ENCODE results near the gene SAG.

SAG gene

GRCh38 chr2:233395687-233396086, 88.1 kb downstream of the SAG start:
- no peak overlapping the region for H3K9ac ChIP-seq (ENCODE audit: low read length in 5 of 5)
- no peaks in the 10 kb centered on the region for H3K27me3 ChIP-seq (ENCODE audit: control insufficient read depth in 5 of 5, insufficient read depth in 4 of 5, low read length in 5 of 5)
- H3K4me3 ChIP-seq (ENCODE audit: low read depth in 1 of 5, low read length in 5 of 5) = no peak overlapping the region
- peak overlapping the region; percentile 70 for H3K27ac ChIP-seq (ENCODE audit: low read depth, low read length)
- peaks cover 0 to 10% (median 3%) of the 10 kb centered on the region in 5 donors for H3K4me1 ChIP-seq (ENCODE audit: control insufficient read depth in 5 of 5, insufficient read depth in 5 of 5, low read length in 5 of 5)
- peaks cover 0 to 17% (median 4%) of the 10 kb centered on the region in 5 donors for H3K36me3 ChIP-seq (ENCODE audit: control insufficient read depth in 5 of 5, insufficient read depth in 5 of 5, low read length in 5 of 5)
- no peaks in the 10 kb centered on the region for H3K9me3 ChIP-seq (ENCODE audit: control insufficient read depth in 5 of 5, low read length in 5 of 5)
